ENCODE measurements around the gene MSI2.
"Not testable (repeated sequence)": the region's sequence is repeated elsewhere in the genome, so short reads cannot be mapped to it uniquely, and the experiment has no call there.

MSI2 gene

DNA sequence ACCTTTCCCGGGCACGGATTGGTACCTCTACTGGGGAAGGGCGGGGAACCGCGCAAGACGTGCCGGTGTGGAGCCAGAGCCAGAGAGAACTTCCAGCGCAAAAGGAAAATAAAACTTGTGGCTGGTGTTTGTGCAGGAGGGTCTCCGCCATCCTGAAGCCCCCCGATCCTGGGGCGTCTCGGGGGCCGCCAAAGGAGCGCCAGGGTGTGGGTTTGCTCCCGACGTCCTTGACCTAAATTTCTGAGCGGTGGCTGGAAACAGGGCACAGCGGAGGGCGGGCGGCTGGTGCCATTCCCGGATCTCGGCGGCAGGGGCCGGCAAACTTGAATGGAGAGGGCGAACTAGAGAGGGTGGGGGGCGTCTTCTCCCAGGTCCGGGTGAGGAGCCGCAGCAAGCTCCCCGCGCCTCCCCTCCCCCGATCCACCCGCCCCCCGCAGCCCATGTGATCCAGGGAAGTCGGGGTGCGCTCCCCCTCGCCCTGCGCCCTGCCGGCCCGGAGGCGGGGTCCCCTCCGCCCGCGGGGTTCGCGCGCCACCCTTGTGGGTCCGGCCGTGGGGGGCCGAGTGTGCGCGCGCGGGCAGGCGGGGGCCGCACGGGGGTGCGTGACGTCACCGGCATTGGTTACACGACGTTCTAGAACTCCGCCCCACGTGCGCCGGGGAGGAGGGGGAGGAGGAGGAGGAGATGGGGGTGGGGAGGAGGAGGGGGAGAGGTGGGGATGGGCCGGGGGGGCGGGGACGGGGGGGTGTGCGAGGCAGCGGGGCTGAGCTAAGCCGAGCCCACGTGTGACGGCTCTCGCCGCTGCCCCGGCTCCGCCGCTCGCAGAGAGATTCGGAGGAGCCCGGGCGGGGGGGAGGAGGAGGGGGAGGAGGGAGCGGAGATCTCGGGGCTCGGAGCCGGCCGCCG is at the start of gene MSI2:
Gene MSI2 (plus strand): TSS at position 748 of the 906 bp plus-strand sequence. CDS start 220 bp downstream, outside the sequence.
- DNase-seq (ENCODE audit: low read depth, low spot score): peak; percentile 69

DNA sequence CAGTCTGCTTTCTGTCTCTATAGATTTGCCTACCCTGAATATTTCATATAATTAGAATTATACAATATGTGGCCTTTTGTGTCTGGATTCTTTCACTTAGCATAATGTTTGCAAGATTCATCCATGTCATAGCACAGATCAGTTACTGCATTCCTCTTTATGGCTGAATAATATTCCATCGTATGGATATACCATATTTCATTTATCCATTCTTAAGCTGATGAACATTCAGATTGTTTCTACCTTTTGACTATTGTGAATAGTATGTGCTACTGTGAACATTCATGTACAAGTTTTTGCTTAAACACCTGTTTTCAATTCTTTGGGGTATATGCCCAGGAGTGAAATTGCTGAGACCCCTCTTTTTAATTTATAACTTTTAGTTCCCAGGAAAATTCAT is 49.4 kb upstream of the MSI2 start:
- DNase-seq (ENCODE audit: low read depth, low spot score): no peak

DNA sequence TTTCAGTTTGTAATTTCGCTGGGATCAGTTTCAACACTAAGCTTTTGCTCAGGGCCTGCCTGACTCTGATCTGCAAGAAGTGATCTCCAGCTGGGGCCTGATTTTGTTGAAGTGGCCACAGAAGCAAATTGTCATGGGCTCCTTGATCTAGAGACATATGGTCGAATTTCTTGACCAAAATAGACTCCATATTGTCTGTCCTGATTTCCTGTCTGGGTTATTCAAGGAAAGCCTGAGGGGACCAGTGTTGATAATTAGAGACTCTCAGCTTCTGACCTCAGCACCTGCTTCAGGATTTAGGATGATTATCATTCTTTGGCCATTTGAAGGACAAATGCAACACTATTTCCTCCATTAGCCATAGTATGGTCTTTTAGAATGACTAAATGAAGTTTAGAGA is 48.9 kb upstream of the MSI2 start:
- DNase-seq (ENCODE audit: low read depth, low spot score): no peak

DNA sequence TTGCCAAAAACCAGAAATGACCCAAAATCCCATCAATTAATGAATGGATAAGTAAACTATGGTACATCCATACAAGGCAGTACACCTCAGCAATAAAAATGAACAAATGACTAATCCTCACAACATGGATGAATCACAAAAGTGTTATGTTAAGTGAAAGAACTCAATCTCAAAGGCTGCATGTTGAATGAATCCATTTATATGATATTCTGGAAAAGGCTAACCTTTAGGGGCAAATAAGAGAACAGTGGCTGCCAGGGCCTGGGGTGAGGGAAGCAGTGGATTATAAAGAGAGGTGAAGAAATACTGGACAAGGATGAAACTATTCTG is 46.1 kb upstream of the MSI2 start:
- DNase-seq (ENCODE audit: low read depth, low spot score): no peak

DNA sequence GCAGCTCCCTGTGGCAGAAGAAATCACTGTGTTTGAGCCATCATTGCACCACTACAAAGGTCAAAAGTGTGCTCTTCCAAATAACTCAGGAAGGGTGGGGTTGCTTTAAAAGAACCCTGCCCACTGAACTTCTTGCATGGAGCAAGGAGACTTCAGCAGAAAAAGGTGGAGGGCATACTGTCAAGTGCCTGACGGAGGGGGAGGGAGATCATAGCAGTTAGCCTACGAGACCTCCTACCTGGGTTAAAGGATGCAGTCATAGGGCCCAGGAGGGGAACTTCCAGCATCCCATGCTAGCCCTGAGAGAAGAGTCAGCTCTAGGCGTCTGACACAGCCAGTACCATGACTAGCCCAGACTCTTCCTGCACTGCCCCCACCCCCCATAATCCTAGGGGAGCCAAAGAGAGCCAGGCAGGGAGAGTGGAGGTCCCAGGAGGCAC is 45.3 kb upstream of the MSI2 start:
- DNase-seq (ENCODE audit: low read depth, low spot score): no peak

DNA sequence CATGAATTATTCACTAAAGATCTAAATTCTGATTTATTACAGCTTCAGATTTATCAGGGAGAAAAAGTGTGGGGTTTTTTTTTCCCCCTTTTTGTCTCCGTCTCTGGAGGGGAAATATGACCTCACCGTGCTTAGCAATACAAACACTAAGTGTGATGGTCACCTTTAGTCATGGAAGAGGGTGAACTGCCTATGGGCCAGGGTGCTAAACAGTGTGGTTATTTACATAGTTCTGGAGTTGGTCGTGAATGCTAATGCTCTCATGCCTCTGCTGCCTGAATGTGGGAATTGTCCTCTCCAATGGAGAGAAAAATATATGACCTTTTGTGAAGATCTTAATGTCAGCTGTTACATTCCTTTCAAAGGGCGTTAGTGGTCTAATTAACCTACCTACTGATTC is 44.8 kb upstream of the MSI2 start:
- no peak for DNase-seq (ENCODE audit: low read depth, low spot score)

DNA sequence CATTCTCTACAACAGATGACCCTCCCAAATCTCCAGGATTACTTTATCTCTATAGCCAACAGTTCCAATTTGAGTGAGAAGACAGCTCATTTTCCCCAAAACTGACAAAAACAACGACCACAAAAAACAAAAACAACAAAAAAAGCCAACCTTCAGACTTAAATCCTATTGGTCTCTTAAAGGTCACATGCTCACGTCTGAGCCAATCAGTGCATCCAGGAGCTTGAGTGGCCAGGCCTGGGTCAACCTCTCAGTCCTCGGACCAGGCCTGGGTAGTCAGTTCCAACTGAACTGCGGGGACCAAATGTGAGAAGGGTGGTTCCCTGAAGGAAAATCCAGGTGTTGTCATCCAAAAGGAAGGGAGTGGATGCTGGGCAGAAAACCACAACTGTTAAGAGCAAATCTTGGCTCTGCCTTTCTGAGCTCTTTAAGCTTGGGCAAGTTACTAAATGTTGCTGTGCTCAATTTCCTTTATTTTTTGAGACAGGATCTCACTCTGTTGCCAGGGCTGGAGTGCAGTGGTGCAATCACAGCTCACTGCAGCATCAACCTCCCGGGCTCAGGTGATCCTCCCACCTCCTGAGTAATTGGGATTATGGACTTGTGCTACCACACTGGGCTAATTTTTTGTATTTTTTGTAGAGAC is 43.0 kb upstream of the MSI2 start:
- no peak for DNase-seq (ENCODE audit: low read depth, low spot score)

DNA sequence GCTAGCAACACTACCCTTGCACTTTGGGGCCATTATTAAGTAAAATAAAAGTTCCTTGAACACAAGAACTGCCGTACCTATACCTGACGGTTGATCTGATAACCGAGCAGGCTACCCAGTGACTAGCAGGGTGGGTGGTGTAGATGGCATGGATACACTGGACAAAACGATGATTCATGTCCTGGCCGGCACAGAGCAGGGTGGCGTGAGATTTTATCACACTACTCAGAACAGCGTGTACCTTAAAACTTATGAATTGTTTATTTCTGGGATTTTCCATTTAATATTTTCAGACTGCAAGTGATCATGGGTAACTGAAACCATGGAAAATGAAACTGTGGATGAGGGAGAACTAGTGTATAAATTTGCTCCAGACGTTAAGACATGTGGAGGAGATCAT is 41.0 kb upstream of the MSI2 start:
- no peak for DNase-seq (ENCODE audit: low read depth, low spot score)

DNA sequence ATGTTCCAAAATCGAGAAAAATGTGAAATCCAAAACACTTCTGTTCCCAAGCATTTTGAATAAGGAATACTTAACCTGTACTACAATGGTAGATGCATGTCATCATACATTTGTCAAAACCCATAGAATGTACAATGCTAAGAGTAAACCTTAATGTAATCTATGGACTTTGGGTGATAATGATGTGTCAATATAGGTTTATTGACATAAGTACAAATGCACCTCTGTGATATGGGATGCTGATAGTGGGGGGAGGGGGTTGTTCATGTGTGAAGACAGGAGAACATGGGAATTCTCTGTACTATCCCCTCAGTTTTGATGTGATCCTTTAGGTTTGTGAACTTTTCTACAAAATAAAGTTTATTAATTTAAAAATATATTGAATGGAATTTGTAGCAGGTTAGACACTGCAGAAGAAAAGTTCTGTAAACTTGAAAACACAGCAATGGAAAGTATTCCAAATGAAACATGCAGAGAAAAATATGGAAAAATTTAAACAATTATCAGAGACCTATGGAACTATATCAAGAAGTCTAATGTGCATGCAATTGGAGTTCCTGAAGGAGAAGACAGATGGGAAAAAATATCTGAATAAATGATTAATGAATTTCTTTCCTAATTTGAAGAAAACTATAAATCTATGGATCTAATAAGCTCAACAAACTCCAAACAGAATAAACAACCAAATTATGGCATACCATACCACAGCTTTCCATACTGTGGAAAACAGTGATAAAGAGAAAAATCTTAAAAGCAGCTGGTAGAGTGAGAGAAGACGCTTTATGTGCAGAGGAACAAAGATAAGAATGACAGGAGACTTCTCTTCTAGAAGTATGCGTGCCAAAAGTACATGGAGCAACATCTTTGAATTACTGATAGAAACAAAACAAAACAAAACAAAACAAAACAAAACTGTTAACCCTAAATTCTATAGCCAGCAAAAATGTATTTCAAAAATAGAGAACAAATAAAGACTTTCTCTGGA is 34.7 kb upstream of the MSI2 start:
- DNase-seq (ENCODE audit: low read depth, low spot score): no peak

DNA sequence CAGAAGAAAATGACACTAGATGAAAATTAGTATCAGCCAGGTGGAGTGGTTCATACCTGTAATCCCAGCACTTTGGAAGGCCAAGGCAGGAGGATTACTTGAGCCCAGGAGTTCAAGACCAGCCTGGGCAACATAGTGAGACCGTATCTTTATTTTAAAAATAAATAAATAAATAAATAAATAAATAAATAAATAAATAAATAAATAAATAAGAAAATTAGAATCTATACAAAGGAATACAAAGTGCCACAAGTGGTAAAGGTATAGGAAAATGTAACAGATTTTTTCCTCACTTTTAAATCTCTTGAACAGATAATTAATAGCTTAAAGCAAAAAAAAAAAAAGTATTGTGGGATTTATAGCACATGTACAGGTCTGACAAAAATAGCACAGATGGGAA is 33.9 kb upstream of the MSI2 start:
- DNase-seq (ENCODE audit: low read depth, low spot score): not testable (repeated sequence)

DNA sequence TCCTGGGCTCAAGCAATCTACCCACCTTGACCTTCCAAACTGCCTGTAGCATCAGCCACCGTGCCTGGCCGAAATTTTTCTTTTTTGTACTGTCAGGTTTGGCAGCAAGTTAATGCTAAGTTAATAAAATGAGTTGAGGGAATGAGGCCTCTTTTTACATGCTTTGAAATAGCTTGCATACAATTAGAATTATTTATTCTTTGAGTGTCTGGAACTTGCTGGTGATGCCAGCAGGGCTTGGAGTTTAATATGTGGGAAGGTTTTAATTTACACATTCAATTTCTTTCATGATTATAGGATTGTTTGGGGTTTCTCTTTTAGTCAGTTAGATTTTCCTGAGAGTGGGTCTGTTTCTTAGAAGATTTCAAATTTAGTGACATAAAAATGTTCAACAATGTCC is 31.2 kb upstream of the MSI2 start:
- no peak for DNase-seq (ENCODE audit: low read depth, low spot score)

DNA sequence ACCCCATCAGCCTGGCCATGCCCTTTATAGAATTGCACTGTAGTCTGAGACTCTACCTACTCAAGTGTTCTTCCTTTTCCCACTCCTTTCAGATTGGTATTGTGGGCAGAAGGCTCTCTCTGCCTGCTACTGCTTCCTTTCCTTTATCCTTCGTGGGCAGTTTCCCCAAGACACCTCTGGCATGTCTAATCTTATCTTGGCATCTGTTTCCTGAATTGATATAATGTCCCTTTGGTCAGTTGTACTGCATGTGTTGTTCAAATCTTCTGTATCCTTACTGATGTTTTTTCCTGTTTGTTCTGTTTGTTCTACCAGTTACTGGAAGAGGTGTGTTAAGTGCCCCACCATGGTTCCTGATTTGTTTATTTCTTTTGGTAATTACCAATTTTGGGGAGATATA is 29.5 kb upstream of the MSI2 start:
- DNase-seq (ENCODE audit: low read depth, low spot score): no peak

DNA sequence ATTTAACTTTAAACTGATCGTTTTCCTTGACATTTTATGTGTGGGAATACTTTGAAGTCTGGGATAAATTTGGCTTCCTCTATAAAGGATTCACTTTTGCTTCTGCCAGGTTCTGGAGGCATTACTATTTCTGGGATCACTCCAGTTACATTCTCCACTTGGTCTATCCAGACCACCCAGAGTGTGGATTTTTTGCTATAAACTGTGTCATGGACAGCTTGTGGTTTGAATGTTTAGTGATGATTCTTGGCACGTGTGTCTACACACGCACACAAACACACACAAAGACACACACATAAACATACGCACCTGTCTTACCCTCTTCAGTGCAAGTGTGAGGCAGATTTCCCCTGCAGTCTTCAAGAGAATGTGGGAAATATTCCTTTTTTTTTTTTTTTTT is 27.4 kb upstream of the MSI2 start:
- no peak for DNase-seq (ENCODE audit: low read depth, low spot score)

DNA sequence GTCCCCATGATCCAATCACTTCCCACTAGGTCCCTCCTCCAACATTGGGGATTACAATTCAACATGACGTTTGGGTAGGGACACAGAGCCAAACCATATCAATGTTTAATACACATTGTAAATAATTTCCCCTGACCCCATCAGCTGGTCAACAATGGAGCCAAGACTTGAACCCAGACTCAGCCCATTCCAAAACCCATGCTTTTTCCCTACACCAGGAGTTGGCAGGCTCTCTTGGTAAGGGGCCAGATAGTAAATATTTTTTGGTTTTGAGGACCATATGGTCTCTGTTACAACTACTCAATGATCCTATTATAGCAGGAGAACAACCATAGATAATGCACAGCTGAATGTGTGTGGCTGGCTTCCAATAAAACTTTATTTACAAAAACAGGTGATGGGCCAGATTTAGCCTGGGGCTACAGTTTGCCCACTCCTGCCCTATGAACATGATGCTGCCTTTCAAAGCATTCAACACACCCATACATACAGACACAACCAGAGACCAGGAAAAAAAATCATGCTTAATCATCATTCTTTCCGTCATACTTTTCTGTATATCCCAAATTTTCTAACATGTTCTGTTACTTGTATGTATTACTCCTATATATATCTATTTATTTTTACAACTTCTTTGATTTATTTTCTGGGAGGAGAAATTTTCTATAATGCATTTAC is 22.1 kb upstream of the MSI2 start:
- no peak for DNase-seq (ENCODE audit: low read depth, low spot score)

DNA sequence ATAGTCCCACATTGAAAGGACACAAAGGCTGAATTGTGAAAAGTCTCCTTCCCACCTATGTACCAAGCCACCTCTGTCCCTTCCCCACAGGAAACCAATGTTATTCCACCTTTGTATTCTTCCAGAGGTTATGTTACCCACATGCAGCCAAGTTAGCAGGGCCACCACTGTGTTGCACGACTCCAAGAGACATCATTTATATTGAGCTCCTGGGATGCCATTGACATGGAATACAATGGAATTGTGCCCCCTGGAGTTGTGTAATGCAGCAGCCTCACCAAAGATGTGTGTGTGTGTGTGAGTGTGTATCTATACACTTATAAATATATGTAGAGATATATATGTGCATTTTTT is 21.6 kb upstream of the MSI2 start:
- no peak for DNase-seq (ENCODE audit: low read depth, low spot score)

DNA sequence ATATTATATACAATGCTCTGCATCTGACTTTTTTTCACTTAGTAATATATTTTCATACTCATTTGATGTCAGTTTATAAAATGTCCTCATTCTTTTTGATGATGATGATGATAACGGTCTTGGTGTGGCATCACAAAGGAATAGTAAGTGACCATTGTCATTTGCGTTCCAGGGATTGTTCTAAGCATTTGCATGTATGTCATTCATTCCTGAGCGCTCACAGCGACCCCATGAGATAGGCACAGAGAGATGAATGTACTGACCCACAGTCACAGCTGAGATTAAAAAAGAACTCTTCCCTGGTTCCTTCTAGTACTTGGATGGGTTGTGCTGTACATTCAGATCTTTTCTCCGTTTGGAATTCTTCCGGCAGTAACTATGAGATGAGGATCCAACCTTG is 21.2 kb upstream of the MSI2 start:
- no peak for DNase-seq (ENCODE audit: low read depth, low spot score)

DNA sequence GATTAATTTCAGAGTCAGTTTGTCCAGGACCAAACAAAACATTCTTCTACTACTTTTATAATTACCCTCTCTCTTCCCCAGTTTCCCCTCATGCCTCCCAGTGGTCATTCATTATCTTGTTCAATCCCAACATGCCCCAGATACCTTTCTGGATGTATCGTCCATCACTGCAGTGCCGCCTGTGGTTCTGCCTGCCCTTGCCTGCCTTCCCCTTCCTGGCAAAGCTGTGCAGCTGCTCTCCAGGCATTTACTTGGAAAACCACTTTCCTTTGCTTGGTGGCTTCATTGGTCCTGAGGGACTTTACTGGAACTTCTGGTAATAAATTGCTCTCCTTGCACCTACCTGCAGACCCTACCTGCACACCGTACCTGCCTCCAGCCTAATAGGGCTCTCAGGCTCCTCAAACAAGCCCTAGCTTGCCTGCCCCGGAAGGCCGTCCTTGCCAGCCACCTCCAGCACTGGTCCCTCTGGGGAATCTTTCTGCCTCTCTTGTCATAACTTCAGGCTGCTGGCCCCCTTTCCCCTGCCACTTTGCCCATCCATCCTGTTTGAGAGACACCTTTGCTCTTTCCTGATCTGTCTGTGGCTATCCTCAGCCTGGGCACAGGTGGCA is 19.5 kb upstream of the MSI2 start:
- no peak for DNase-seq (ENCODE audit: low read depth, low spot score)

DNA sequence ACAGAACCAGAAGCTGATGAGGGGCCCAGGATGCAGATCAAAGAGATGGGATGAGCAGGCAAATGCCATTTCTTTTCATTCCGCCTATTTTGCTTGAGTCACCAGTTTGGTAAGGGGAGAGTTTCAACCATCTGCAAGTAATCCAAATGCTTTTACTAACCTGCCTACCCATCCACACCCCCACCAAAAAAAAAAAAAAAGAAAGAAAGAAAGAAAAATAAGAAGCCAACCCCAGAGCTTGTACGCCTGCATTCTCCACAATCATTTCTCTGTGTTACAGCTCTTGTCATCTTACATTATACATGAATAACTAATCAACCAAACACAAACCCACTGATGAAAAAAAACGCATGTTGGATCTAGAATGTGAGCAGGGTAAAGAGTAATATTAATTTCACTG is 15.7 kb upstream of the MSI2 start:
- DNase-seq (ENCODE audit: low read depth, low spot score): no peak

DNA sequence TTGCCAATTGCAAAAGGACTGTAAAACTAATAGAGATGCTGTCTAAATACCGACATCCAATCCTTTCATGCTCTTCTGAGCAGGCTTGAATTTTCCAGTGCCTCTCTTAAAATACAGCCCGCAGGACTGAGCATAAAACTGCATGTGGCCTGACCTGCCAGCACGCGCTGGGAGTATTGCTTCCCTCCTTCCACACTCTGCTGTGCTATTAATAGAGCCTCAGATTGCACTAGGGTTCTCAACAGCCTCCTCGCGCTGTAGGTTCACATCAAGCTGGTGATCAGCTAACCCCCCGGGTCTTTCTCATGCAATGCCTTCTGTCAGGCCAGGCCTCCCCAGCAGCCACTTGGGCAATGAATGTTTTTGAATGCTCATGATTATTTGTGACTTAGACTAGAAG is 14.2 kb upstream of the MSI2 start:
- no peak for DNase-seq (ENCODE audit: low read depth, low spot score)

DNA sequence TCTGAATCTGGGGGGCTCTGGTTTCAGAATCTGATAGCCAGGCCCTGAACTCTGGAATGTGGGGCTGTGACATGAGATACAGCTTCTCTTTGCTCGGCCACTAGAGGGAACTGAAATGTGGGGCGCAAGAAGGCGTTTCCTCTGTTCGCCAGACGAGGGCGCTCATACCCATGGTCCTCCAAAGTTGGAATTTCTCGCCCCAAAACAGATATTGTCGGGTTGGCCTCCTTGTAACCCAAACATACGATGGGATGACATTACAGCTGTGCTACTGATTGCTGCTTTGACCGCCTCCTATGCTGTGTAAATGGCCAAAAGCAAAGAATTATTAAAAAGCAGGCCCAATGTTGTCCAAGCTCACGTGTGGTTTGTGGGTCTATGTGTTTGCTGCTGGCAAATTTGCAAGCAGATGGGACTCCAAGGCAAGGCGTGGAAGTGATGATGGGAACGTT is 13.1 kb upstream of the MSI2 start:
- peak; percentile 37 for DNase-seq (ENCODE audit: low read depth, low spot score)

DNA sequence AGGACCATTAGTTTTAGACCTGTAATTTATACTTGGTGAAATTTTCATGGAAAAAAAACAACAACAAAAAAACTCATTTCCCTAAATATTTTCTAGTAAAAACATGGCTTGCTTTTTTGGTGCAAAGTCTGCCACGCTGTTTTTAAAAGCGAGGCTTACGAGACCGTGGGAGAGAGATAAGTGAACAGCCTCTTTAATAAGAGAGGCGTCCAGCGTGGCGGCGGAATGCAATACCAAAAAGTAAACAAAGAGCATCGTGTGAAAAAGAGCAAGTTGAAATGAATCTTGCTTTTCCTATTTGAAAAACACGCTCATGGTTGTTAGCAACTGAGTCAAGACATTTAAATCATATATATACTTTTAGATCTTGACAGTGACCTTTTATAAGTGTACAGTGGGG is 10.5 kb upstream of the MSI2 start:
- no peak for DNase-seq (ENCODE audit: low read depth, low spot score)
